GM23338 (cell line): ENCODE measurements around the gene CEP55.

Experiments
- EZH2 ChIP-seq: fragments of 200-600 bp; sonication (generic); IDR thresholded peaks from one replicate; pipeline ENCODE4 v1.8.0; 2017; ENCODE audit warnings: antibody characterized with exemption, mild to moderate bottlenecking, low read depth; ENCODE audit not compliant: unreplicated experiment
- TF ChIP-seq, protein P1 (sequence below), 2 experiments: fragments of 200-600 bp in 1 of 2; sonication (generic) in 1 of 2; conservative IDR thresholded peaks; 2 replicates each; pipeline versions ENCODE4 v1.5.1 to v1.6.1; 2016 to 2017; ENCODE audit warnings: antibody characterized with exemption in 2 of 2, low read depth in 2 of 2, mild to moderate bottlenecking in 2 of 2, moderate library complexity in 1 of 2

DNA sequence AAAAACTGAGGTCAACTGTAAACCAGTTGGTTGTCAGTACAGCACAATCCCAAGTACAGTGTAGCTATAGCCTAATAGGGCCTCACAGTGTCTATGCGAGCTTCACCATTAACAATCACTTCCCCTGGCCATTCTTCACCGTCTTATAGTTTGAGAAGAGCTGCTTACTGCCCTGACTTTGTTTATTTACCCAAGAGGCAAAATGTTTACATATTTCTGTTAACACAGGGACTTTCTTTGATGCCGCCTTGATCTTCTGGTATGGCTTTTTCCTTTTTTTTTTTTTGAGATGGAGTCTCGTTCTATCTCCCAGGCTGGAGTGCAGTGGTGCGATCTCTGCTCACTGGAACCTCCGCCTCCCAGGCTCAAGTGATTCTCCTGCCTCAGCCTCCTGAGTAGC, 17.5 kb upstream of the CEP55 start:
- TF ChIP-seq, protein P1, sequence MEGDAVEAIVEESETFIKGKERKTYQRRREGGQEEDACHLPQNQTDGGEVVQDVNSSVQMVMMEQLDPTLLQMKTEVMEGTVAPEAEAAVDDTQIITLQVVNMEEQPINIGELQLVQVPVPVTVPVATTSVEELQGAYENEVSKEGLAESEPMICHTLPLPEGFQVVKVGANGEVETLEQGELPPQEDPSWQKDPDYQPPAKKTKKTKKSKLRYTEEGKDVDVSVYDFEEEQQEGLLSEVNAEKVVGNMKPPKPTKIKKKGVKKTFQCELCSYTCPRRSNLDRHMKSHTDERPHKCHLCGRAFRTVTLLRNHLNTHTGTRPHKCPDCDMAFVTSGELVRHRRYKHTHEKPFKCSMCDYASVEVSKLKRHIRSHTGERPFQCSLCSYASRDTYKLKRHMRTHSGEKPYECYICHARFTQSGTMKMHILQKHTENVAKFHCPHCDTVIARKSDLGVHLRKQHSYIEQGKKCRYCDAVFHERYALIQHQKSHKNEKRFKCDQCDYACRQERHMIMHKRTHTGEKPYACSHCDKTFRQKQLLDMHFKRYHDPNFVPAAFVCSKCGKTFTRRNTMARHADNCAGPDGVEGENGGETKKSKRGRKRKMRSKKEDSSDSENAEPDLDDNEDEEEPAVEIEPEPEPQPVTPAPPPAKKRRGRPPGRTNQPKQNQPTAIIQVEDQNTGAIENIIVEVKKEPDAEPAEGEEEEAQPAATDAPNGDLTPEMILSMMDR (conservative IDR thresholded peaks at IDR 0.05; ENCODE audit: low read depth in 2 of 2), result no peak
- TF ChIP-seq EZH2, result no peak
